ENCODE results near the gene GLRX3. TPM values are rescaled to one million over a fixed set of nuclear protein-coding genes. Genes with fewer than 3 reads are reported as not detected.

GLRX3 gene
- total RNA-seq, 4 donors from 2014 or later: 28.4 to 38.2 (median 35.9) TPM

- WGBS, 2 donors: 2 to 5% methylated on average over 9 of the region's 9 CpGs
- peak; percentile 56 to 96 for DNase-seq (ENCODE audit: low spot score in 2 of 2)
These were observed 26.4 kb upstream of the GLRX3 start for GRCh38 chr10:130109796-130110245.

GRCh38 chr10:130110246-130111112, 25.7 kb upstream of the GLRX3 start, which contains the start of gene C10orf143:
Gene C10orf143 (minus strand): TSS chr10:130110830. CDS start chr10:130110772, 58 bp downstream.
- Histone ChIP-seq H3K4me3 (peak within 1 kb of the TSS; percentile 50 to 86 (median 68)), H3K4me1 (peaks cover 0 to 31% (median 11%) of the 10 kb centered on the region in 4 donors), H3K36me3 (peaks cover 0 to 5% (median 0%) of the 10 kb centered on the region in 3 donors), H3K9me3 (no peaks in the 10 kb centered on the region), H3K27ac (peak within 1 kb of the TSS; percentile 88 to 94 (median 92)), H3K27me3 (no peaks in the 10 kb centered on the region)
- TF ChIP-seq POLR2A (IDR thresholded peaks at IDR 0.05) (peak; percentile 50 to 79), EP300 (IDR thresholded peaks at IDR 0.05) (peak; percentile 20 to 90), CTCF (IDR thresholded peaks at IDR 0.05) (no peak)
- DNase-seq (ENCODE audit: low spot score in 2 of 2): peak; percentile 94 to 95
- 0 to 1% methylated on average over 24 to 56 of the region's 71 CpGs for WGBS, 2 donors

More at GRCh38 chr10:130109796-130110245, 26.4 kb upstream of the GLRX3 start:
- no peaks in the 10 kb centered on the region for H3K9me3 ChIP-seq
- peak overlapping the region; percentile 50 to 86 (median 68) for H3K4me3 ChIP-seq
- H3K4me1 ChIP-seq: peaks cover 0 to 31% (median 11%) of the 10 kb centered on the region in 4 donors
- H3K27me3 ChIP-seq: no peaks in the 10 kb centered on the region
- TF ChIP-seq CTCF (IDR thresholded peaks at IDR 0.05) (peak; percentile 65 to 93 (median 81)), POLR2A (IDR thresholded peaks at IDR 0.05) (no peak), EP300 (IDR thresholded peaks at IDR 0.05) (peak in 1 of 2 donors; percentile 12)
- peak overlapping the region; percentile 88 to 94 (median 92) for H3K27ac ChIP-seq
- H3K36me3 ChIP-seq: peaks cover 0 to 5% (median 0%) of the 10 kb centered on the region in 3 donors

GRCh38 chr10:130111113-130111851, 24.9 kb upstream of the GLRX3 start:
- H3K27ac ChIP-seq: peak overlapping the region; percentile 88 to 94 (median 92)
- no peaks in the 10 kb centered on the region for H3K36me3 ChIP-seq
- no peaks in the 10 kb centered on the region for H3K9me3 ChIP-seq
- 0 to 3% methylated on average over 31 to 33 of the region's 49 CpGs for WGBS, 2 donors
- H3K27me3 ChIP-seq: no peaks in the 10 kb centered on the region
- H3K4me1 ChIP-seq: peaks cover 0 to 31% (median 11%) of the 10 kb centered on the region in 4 donors
- peak; percentile 95 to 96 for DNase-seq (ENCODE audit: low spot score in 2 of 2)
- TF ChIP-seq POLR2A (IDR thresholded peaks at IDR 0.05) (peak in 1 of 2 donors; percentile 59), EP300 (IDR thresholded peaks at IDR 0.05) (peak in 1 of 2 donors; percentile 44), CTCF (IDR thresholded peaks at IDR 0.05) (no peak)
- H3K4me3 ChIP-seq: peak overlapping the region; percentile 50 to 86 (median 68)

GRCh38 chr10:130111852-130112180, 24.4 kb upstream of the GLRX3 start:
- peak overlapping the region; percentile 50 to 86 (median 68) for H3K4me3 ChIP-seq
- peaks cover 0 to 31% (median 11%) of the 10 kb centered on the region in 4 donors for H3K4me1 ChIP-seq
- no peaks in the 10 kb centered on the region for H3K27me3 ChIP-seq
- no peaks in the 10 kb centered on the region for H3K36me3 ChIP-seq
- 81 to 82% methylated on average over 6 of the region's 6 CpGs for WGBS, 2 donors
- peak overlapping the region; percentile 88 to 94 (median 92) for H3K27ac ChIP-seq
- no peaks in the 10 kb centered on the region for H3K9me3 ChIP-seq
- no peak for DNase-seq (ENCODE audit: low spot score in 2 of 2)
- no peak for TF ChIP-seq EP300 (IDR thresholded peaks at IDR 0.05)
- TF ChIP-seq CTCF (IDR thresholded peaks at IDR 0.05): no peak
- TF ChIP-seq POLR2A (IDR thresholded peaks at IDR 0.05): no peak

Measured in tibial nerve (tissue), 4 donors.